ENCODE measurements around the gene LKAAEAR1.
"Not testable (repeated sequence)": the region's sequence is repeated elsewhere in the genome, so short reads cannot be mapped to it uniquely, and the experiment has no call there.

LKAAEAR1 gene, protein sequence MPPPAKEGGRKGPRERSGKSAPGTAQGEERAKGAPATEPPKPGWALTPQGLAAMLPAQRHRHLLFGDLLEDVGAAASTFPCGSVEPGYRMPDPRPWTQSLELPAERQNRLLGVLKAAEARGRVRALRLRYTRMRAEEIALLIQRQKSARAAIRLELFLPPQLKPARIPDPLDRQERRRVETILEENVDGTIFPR

DNA sequence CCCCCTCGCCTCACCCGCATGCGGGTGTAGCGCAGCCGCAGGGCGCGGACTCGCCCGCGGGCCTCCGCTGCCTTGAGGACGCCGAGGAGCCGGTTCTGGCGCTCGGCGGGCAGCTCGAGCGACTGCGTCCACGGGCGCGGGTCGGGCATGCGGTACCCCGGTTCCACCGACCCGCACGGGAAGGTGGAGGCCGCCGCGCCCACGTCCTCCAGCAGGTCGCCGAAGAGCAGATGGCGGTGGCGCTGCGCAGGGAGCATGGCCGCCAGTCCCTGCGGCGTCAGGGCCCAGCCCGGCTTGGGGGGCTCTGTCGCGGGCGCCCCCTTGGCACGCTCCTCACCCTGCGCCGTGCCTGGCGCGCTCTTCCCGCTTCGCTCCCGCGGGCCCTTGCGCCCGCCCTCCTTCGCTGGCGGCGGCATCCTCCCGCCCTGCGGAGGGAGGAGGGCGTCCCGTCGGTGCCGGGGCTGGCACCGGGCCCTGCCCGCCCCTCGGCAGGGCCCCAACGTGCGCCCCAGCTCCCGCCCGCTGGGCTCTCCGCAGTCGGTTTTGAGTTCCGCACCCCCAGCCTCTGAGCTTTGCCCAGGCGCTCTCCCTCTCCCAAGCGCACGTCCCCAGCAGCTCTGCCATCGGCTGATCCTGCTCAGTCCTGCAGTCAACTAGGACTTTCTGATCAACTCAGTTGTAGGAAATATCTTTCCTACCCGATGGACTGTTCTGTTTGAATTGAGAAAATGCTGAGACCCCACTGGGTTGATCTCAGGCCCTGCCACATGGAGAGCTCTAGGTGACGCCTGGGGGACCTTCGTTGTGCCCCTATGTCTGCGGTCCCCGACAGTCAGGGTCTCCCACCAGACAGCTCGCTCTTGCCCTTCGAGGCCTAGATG lies at the start of gene LKAAEAR1:
Gene LKAAEAR1, minus strand, starts transcription at position 595 of the 881 bp plus-strand sequence. Its CDS starts 179 bp downstream, at position 416.
- intact Hi-C loops (cut with micrococcal nuclease), result loop anchor here (1.0 kb wide), 1 partner anchor 36 kb away; no protein-coding TSS in a partner anchor
- Mint-ChIP-seq H3K4me1 (ENCODE audit: low read depth) (peaks cover 42% of the 10 kb centered on the region), H3K27ac (peak within 1 kb of the TSS; percentile 81), H3K36me3 (ENCODE audit: low read depth) (peaks cover 12% of the 10 kb centered on the region), H3K27me3 (peaks cover 30% of the 10 kb centered on the region), H3K4me3 (peak within 1 kb of the TSS; percentile 78), H3K9me3 (no peaks in the 10 kb centered on the region)

DNA sequence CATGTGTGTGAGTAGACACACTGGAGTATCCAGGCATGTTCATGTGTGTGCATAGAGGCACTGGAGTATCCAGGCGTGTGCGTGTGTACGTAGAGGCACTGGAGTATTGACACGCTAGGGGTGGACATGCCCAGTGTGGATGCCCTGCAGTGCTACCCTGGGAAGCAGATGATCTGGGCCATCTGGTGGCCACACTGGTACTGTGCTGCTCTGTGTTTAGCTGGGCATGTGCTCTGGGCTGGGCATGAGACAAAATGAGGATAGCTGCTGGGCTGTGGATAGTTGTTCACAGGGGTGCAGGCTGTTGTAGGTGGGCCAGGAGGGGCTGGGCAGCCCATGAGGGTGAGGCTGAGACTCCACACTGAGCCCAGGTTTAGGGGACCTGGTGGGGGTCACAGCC lies 47.2 kb upstream of the LKAAEAR1 start:
- Mint-ChIP-seq H3K36me3 (ENCODE audit: low read depth) (no peaks in the 10 kb centered on the region), H3K27me3 (peaks cover 25% of the 10 kb centered on the region), H3K4me3 (no peak overlapping the region), H3K27ac (no peak overlapping the region), H3K9me3 (no peaks in the 10 kb centered on the region), H3K4me1 (ENCODE audit: low read depth) (no peaks in the 10 kb centered on the region)
- intact Hi-C loops (cut with micrococcal nuclease), result no loop called here

- H3K27me3 Mint-ChIP-seq, result peaks cover 25% of the 10 kb centered on the region
- no peaks in the 10 kb centered on the region for H3K36me3 Mint-ChIP-seq (ENCODE audit: low read depth)
- H3K4me1 Mint-ChIP-seq (ENCODE audit: low read depth), result no peaks in the 10 kb centered on the region
- intact Hi-C loops (cut with micrococcal nuclease), result no loop called here
- no peaks in the 10 kb centered on the region for H3K9me3 Mint-ChIP-seq
- no peak overlapping the region for H3K4me3 Mint-ChIP-seq
- no peak overlapping the region for H3K27ac Mint-ChIP-seq
Observed at GRCh38 chr20:64130876-64131275, 46.7 kb upstream of the LKAAEAR1 start.

DNA sequence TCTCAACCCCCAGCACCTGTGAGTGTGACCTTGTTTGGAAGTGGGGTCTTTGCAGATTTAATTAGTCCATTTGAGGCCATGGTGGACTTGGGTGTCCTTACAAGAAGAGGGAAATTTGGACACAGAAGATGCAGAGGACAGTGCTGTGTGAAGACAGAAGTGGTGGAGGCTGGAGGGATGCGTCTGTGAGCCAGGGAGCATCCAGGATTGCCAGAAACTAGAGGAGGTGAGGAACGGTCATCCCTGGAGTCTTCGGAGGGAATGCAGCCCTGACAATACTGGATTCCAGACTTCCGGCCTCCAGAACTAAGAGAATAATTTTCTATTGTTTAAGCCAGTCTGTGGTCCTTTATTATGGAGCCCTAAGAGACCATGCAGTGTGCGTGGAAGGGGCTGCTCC lies 46.1 kb upstream of the LKAAEAR1 start:
- peaks cover 22% of the 10 kb centered on the region for H3K27me3 Mint-ChIP-seq
- H3K9me3 Mint-ChIP-seq, result no peaks in the 10 kb centered on the region
- no peaks in the 10 kb centered on the region for H3K36me3 Mint-ChIP-seq (ENCODE audit: low read depth)
- no peak overlapping the region for H3K4me3 Mint-ChIP-seq
- no peak overlapping the region for H3K27ac Mint-ChIP-seq
- no peaks in the 10 kb centered on the region for H3K4me1 Mint-ChIP-seq (ENCODE audit: low read depth)
- intact Hi-C loops (cut with micrococcal nuclease), result no loop called here

GRCh38 chr20:64129146-64129782 lies 45.1 kb upstream of the LKAAEAR1 start:
- Mint-ChIP-seq H3K4me1 (ENCODE audit: low read depth) (no peaks in the 10 kb centered on the region), H3K27me3 (peaks cover 28% of the 10 kb centered on the region), H3K4me3 (no peak overlapping the region), H3K9me3 (no peaks in the 10 kb centered on the region), H3K36me3 (ENCODE audit: low read depth) (no peaks in the 10 kb centered on the region), H3K27ac (no peak overlapping the region)
- intact Hi-C loops (cut with micrococcal nuclease), result no loop called here

- not testable (repeated sequence) for H3K27ac Mint-ChIP-seq; H3K9me3 Mint-ChIP-seq; H3K4me1 Mint-ChIP-seq (ENCODE audit: low read depth); H3K36me3 Mint-ChIP-seq (ENCODE audit: low read depth); H3K4me3 Mint-ChIP-seq
- H3K27me3 Mint-ChIP-seq, result peaks cover 31% of the 10 kb centered on the region
- intact Hi-C loops (cut with micrococcal nuclease), result loop anchor here (5.0 kb wide), 1 partner anchor 141 kb away; the partner anchor contains the start of gene PRPF6
Observed at GRCh38 chr20:64123517-64123916, 39.3 kb upstream of the LKAAEAR1 start.

- H3K27ac Mint-ChIP-seq; H3K9me3 Mint-ChIP-seq; H3K4me1 Mint-ChIP-seq (ENCODE audit: low read depth); H3K36me3 Mint-ChIP-seq (ENCODE audit: low read depth); H3K4me3 Mint-ChIP-seq: not testable (repeated sequence)
- intact Hi-C loops (cut with micrococcal nuclease), result loop anchor here (5.0 kb wide), 1 partner anchor 141 kb away; the partner anchor contains the start of gene PRPF6
- peaks cover 28% of the 10 kb centered on the region for H3K27me3 Mint-ChIP-seq
Observed at GRCh38 chr20:64122927-64123326, 38.7 kb upstream of the LKAAEAR1 start.

DNA sequence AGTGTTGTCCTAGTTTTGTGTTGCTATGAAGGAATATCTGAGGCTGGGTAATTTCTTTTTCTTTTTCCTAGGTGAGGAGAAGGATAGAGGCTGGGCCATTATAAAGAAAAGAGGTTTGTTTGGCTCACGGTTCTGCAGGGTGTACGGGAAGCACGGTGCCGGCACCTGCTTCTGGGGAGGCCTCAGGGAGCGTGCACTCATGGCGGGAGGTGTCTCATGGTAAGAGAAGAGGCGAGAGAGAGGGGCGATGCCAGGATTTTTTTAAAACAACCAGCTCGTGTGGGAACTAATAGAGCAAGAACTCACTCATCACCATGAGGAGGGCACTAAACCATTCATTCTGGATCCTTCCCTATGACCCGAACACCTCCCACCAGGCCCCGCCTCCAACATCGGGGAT lies 37.4 kb upstream of the LKAAEAR1 start:
- H3K27ac Mint-ChIP-seq, result no peak overlapping the region
- peaks cover 28% of the 10 kb centered on the region for H3K27me3 Mint-ChIP-seq
- H3K36me3 Mint-ChIP-seq (ENCODE audit: low read depth), result no peaks in the 10 kb centered on the region
- no peaks in the 10 kb centered on the region for H3K9me3 Mint-ChIP-seq
- H3K4me1 Mint-ChIP-seq (ENCODE audit: low read depth), result peaks cover 6% of the 10 kb centered on the region
- intact Hi-C loops (cut with micrococcal nuclease), result loop anchor here (5.0 kb wide), 1 partner anchor 139 kb away; the partner anchor contains the start of gene PRPF6
- H3K4me3 Mint-ChIP-seq, result no peak overlapping the region

GRCh38 chr20:64119681-64120341 lies 35.6 kb upstream of the LKAAEAR1 start:
- Mint-ChIP-seq H3K4me1 (ENCODE audit: low read depth) (peaks cover 6% of the 10 kb centered on the region), H3K36me3 (ENCODE audit: low read depth) (no peaks in the 10 kb centered on the region), H3K27me3 (peaks cover 29% of the 10 kb centered on the region), H3K9me3 (no peaks in the 10 kb centered on the region), H3K4me3 (no peak overlapping the region), H3K27ac (no peak overlapping the region)
- intact Hi-C loops (cut with micrococcal nuclease), result loop anchor here (1.0 to 5.0 kb wide), 3 partner anchors 37 to 138 kb away; partner anchors contain the start of gene PRPF6

DNA sequence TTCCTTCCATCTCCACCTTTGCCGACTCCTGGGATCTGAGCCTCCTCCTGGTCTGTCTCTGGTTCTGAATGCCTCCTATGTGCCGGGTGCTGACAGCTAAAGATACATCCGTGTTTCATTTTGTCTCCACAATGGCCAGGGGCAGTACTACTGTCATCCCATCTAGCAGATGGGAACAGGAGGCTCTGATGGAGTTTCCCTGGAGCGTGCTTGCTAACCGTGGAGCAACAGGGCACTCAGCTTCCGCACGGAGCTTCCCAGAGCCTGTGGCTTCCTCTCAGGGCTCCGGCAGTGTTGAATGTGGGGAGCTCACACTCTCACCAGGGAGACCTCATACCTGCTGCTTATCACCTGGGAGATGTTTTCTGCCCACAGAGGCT lies 35.1 kb upstream of the LKAAEAR1 start:
- peaks cover 6% of the 10 kb centered on the region for H3K4me1 Mint-ChIP-seq (ENCODE audit: low read depth)

GRCh38 chr20:64117432-64117777 lies 33.2 kb upstream of the LKAAEAR1 start:
- H3K27me3 Mint-ChIP-seq, result peaks cover 21% of the 10 kb centered on the region
- H3K9me3 Mint-ChIP-seq; H3K36me3 Mint-ChIP-seq (ENCODE audit: low read depth); H3K27ac Mint-ChIP-seq; H3K4me3 Mint-ChIP-seq; H3K4me1 Mint-ChIP-seq (ENCODE audit: low read depth); intact Hi-C loops (cut with micrococcal nuclease): not testable (repeated sequence)

More for the DNA sequence above, 35.1 kb upstream of the LKAAEAR1 start:
- Mint-ChIP-seq H3K27ac (no peak overlapping the region), H3K4me3 (no peak overlapping the region), H3K9me3 (no peaks in the 10 kb centered on the region), H3K27me3 (peaks cover 27% of the 10 kb centered on the region), H3K36me3 (ENCODE audit: low read depth) (no peaks in the 10 kb centered on the region)
- intact Hi-C loops (cut with micrococcal nuclease), result no loop called here

- H3K27me3 Mint-ChIP-seq, result peaks cover 20% of the 10 kb centered on the region
- no peak overlapping the region for H3K4me3 Mint-ChIP-seq
- peaks cover 13% of the 10 kb centered on the region for H3K4me1 Mint-ChIP-seq (ENCODE audit: low read depth)
- no peak overlapping the region for H3K27ac Mint-ChIP-seq
- H3K9me3 Mint-ChIP-seq, result no peaks in the 10 kb centered on the region
- intact Hi-C loops (cut with micrococcal nuclease), result no loop called here
- H3K36me3 Mint-ChIP-seq (ENCODE audit: low read depth), result no peaks in the 10 kb centered on the region
Observed at GRCh38 chr20:64116541-64117431, 32.6 kb upstream of the LKAAEAR1 start.

GRCh38 chr20:64116016-64116415 lies 31.8 kb upstream of the LKAAEAR1 start:
- Mint-ChIP-seq H3K9me3 (no peaks in the 10 kb centered on the region), H3K4me3 (no peak overlapping the region), H3K36me3 (ENCODE audit: low read depth) (no peaks in the 10 kb centered on the region), H3K27ac (no peak overlapping the region), H3K27me3 (peaks cover 15% of the 10 kb centered on the region), H3K4me1 (ENCODE audit: low read depth) (peaks cover 15% of the 10 kb centered on the region)
- intact Hi-C loops (cut with micrococcal nuclease), result no loop called here
